ENCODE results near the gene FGGY.

The FGGY gene

DNA sequence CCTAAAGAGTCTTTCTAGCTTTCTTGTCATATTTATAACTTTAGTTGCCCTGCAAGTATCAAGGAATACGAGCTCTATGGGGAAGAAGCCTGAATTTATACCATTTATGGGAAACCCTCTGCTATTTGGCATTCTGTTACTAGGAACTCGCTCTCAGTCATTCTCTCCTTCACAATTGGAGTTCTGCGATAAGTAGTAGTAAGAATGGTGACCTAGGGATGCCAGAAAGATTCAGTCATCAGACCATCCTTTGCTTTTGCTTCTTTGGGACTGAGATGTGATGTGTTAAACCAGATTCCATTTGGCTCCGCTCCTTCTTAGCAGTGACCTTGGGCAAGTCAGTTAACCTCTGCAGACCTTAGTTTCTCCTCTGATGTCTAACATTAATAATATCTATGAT is 256.5 kb downstream of the FGGY start:
- no peak for TF ChIP-seq EZH2 (IDR thresholded peaks at IDR 0.05; ENCODE audit: borderline replicate concordance, low read depth, low read length, severe bottlenecking)
- TF ChIP-seq, protein P1, sequence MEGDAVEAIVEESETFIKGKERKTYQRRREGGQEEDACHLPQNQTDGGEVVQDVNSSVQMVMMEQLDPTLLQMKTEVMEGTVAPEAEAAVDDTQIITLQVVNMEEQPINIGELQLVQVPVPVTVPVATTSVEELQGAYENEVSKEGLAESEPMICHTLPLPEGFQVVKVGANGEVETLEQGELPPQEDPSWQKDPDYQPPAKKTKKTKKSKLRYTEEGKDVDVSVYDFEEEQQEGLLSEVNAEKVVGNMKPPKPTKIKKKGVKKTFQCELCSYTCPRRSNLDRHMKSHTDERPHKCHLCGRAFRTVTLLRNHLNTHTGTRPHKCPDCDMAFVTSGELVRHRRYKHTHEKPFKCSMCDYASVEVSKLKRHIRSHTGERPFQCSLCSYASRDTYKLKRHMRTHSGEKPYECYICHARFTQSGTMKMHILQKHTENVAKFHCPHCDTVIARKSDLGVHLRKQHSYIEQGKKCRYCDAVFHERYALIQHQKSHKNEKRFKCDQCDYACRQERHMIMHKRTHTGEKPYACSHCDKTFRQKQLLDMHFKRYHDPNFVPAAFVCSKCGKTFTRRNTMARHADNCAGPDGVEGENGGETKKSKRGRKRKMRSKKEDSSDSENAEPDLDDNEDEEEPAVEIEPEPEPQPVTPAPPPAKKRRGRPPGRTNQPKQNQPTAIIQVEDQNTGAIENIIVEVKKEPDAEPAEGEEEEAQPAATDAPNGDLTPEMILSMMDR (IDR thresholded peaks at IDR 0.05; ENCODE audit: borderline replicate concordance, extremely low read depth, low read length, poor library complexity, severe bottlenecking), result no peak
- Histone ChIP-seq H3K9me3 (ENCODE audit: insufficient read depth, low read length, severe bottlenecking) (peaks cover 7% of the 10 kb centered on the region), H3K79me2 (ENCODE audit: insufficient read depth, low read length) (no peaks in the 10 kb centered on the region), H3K27me3 (ENCODE audit: insufficient read depth, low read length, poor library complexity) (no peaks in the 10 kb centered on the region), H2AFZ (ENCODE audit: low read depth, low read length) (no peak overlapping the region), H3K36me3 (ENCODE audit: insufficient read depth, low read length) (peaks cover 18% of the 10 kb centered on the region), H4K20me1 (ENCODE audit: insufficient read depth, low read length) (no peaks in the 10 kb centered on the region), H3K4me2 (ENCODE audit: insufficient read depth, low read length) (no peak overlapping the region), H3K4me3 (ENCODE audit: low read depth in 1 of 2, low read length in 2 of 2) (no peak overlapping the region), H3K27ac (ENCODE audit: low read length) (no peak overlapping the region), H3K4me1 (ENCODE audit: insufficient read depth, low read length) (no peaks in the 10 kb centered on the region), H3K9ac (ENCODE audit: low read depth, low read length) (no peak overlapping the region)
- DNase-seq, result no peak
- no peak for ATAC-seq (ENCODE audit: insufficient read depth, low read depth)

DNA sequence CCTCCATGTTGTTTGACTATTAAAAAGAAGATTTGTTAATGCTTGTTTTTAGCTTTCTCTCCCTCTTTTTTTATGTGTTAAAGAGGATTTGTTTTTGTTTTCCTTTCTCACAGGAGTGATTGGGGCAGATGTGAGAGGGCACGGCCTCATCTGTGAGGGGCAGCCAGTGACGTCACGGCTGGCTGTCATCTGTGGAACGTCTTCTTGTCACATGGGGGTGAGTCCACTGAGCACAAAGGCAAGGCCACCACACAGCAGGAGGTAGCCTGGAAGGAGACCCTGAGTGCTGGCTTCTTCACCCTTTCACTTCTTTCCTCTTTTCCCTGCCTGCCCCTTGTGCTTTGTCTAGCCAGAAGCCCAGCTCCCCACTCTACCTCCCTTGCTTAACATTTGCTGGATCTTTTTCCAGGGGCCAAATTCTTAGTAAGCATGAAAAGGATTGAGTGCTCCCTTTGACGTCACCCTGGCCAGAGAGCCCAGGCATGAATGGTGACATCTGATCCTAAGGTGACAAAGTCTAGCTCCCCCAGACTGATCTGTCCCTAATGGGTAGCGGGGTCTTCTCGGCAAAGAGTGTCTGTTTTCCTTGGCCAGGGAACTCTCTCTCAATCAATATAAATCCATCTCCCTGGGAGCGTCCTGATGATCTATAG is 257.2 kb downstream of the FGGY start:
- H3K79me2 ChIP-seq (ENCODE audit: insufficient read depth, low read length), result no peaks in the 10 kb centered on the region
- TF ChIP-seq, protein P1 (IDR thresholded peaks at IDR 0.05; ENCODE audit: borderline replicate concordance, extremely low read depth, low read length, poor library complexity, severe bottlenecking), result no peak
- no peak for TF ChIP-seq EZH2 (IDR thresholded peaks at IDR 0.05; ENCODE audit: borderline replicate concordance, low read depth, low read length, severe bottlenecking)

DNA sequence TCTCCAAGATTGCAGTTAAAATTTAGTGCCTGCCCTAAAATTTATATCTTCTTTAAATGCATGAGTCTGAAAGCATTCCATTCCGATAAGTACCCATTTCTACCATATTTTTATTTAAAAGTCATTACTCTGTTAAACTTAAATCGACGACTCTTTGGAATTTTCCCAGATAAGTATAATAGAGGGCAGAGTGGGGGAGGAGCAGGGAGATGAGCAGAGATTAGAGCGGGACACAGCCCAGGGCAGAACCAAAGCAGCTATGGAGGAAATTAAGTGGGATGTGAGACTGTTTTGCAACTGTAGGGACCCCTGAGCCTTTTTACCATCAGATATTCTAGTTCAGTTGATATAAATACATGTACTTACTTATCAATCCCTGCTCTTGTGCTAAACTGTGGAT is 257.9 kb downstream of the FGGY start:
- no peak overlapping the region for H2AFZ ChIP-seq (ENCODE audit: low read depth, low read length)
- TF ChIP-seq, protein P1 (IDR thresholded peaks at IDR 0.05; ENCODE audit: borderline replicate concordance, extremely low read depth, low read length, poor library complexity, severe bottlenecking), result no peak
- TF ChIP-seq EZH2 (IDR thresholded peaks at IDR 0.05; ENCODE audit: borderline replicate concordance, low read depth, low read length, severe bottlenecking), result no peak
- ATAC-seq (ENCODE audit: insufficient read depth, low read depth), result no peak
- H4K20me1 ChIP-seq (ENCODE audit: insufficient read depth, low read length), result no peaks in the 10 kb centered on the region
- DNase-seq, result no peak
- H3K4me1 ChIP-seq (ENCODE audit: insufficient read depth, low read length), result peaks cover under 1% of the 10 kb centered on the region; the same call in 1 of the 2 replicates
- H3K27ac ChIP-seq (ENCODE audit: low read length), result no peak overlapping the region
- H3K36me3 ChIP-seq (ENCODE audit: insufficient read depth, low read length), result peaks cover 20% of the 10 kb centered on the region
- no peaks in the 10 kb centered on the region for H3K79me2 ChIP-seq (ENCODE audit: insufficient read depth, low read length)
- no peak overlapping the region for H3K4me2 ChIP-seq (ENCODE audit: insufficient read depth, low read length)
- H3K4me3 ChIP-seq (ENCODE audit: low read depth in 1 of 2, low read length in 2 of 2), result no peak overlapping the region
- peaks cover 11% of the 10 kb centered on the region for H3K9me3 ChIP-seq (ENCODE audit: insufficient read depth, low read length, severe bottlenecking)
- H3K27me3 ChIP-seq (ENCODE audit: insufficient read depth, low read length, poor library complexity), result no peaks in the 10 kb centered on the region
- no peak overlapping the region for H3K9ac ChIP-seq (ENCODE audit: low read depth, low read length)

More for the DNA sequence above, 257.2 kb downstream of the FGGY start:
- peaks cover 9% of the 10 kb centered on the region for H3K9me3 ChIP-seq (ENCODE audit: insufficient read depth, low read length, severe bottlenecking)
- H3K27ac ChIP-seq (ENCODE audit: low read length), result no peak overlapping the region
- H3K4me3 ChIP-seq (ENCODE audit: low read depth in 1 of 2, low read length in 2 of 2), result no peak overlapping the region
- no peak overlapping the region for H3K4me2 ChIP-seq (ENCODE audit: insufficient read depth, low read length)
- DNase-seq, result no peak
- H4K20me1 ChIP-seq (ENCODE audit: insufficient read depth, low read length), result no peaks in the 10 kb centered on the region
- H2AFZ ChIP-seq (ENCODE audit: low read depth, low read length), result no peak overlapping the region
- no peak overlapping the region for H3K9ac ChIP-seq (ENCODE audit: low read depth, low read length)
- no peak for ATAC-seq (ENCODE audit: insufficient read depth, low read depth)
- H3K4me1 ChIP-seq (ENCODE audit: insufficient read depth, low read length), result no peaks in the 10 kb centered on the region
- H3K27me3 ChIP-seq (ENCODE audit: insufficient read depth, low read length, poor library complexity), result no peaks in the 10 kb centered on the region
- H3K36me3 ChIP-seq (ENCODE audit: insufficient read depth, low read length), result peaks cover 20% of the 10 kb centered on the region

Data from DND-41 (cell line).